Hepatocyte (in vitro differentiated cells): Measurements from ENCODE around the gene TRIP12. TPM values are rescaled to one million over a fixed set of nuclear protein-coding genes. Genes with fewer than 3 reads are reported as not detected.

ENCODE experiments used
- DNase-seq: peaks from one replicate; pipeline ENCODE4 v3.0.0-alpha.2; 2016; ENCODE audit warnings: low spot score
- H2AFZ ChIP-seq: fragments of 200-600 bp; sonication (generic); 2 replicates; pipeline ENCODE4 v1.6.0; 2016; ENCODE audit warnings: antibody characterized with exemption, mild to moderate bottlenecking
- H3K27ac ChIP-seq: fragments of 200-600 bp; sonication (generic); 2 replicates; pipeline ENCODE4 v1.5.1; 2016; ENCODE audit warnings: mild to moderate bottlenecking
- H3K27me3 ChIP-seq: fragments of 200-600 bp; sonication (generic); 2 replicates; pipeline ENCODE4 v1.6.1; 2016
- H3K36me3 ChIP-seq: fragments of 200-600 bp; sonication (generic); replicated peaks from 2 replicates; pipeline ENCODE4 v1.5.1; 2016; ENCODE audit warnings: low read depth; ENCODE audit not compliant: insufficient read depth
- H3K4me1 ChIP-seq: fragments of 200-600 bp; sonication (generic); 2 replicates; pipeline ENCODE4 v1.5.1; 2016; ENCODE audit warnings: mild to moderate bottlenecking, moderate library complexity; ENCODE audit not compliant: insufficient read depth
- H3K4me2 ChIP-seq: fragments of 200-600 bp; sonication (generic); 2 replicates; pipeline ENCODE4 v1.6.0; 2016
- H3K4me3 ChIP-seq: fragments of 200-600 bp; sonication (generic); 2 replicates; pipeline ENCODE4 v1.5.1; 2016; ENCODE audit warnings: mild to moderate bottlenecking
- H3K79me2 ChIP-seq: fragments of 200-600 bp; sonication (generic); 2 replicates; pipeline ENCODE4 v1.6.0; 2017; ENCODE audit warnings: mild to moderate bottlenecking
- H3K9me2 ChIP-seq: fragments of 200-600 bp; sonication (generic); replicated peaks from 2 replicates; pipeline ENCODE4 v1.6.0; 2017; ENCODE audit warnings: mild to moderate bottlenecking; ENCODE audit not compliant: insufficient read depth
- H3K9me3 ChIP-seq: fragments of 200-600 bp; sonication (generic); 2 replicates; pipeline ENCODE4 v1.5.1; 2016; ENCODE audit warnings: low read depth, mild to moderate bottlenecking
- H4K20me1 ChIP-seq: fragments of 200-600 bp; sonication (generic); 2 replicates; pipeline ENCODE4 v1.6.0; 2016; ENCODE audit warnings: mild to moderate bottlenecking; ENCODE audit not compliant: insufficient read depth, poor library complexity, severe bottlenecking
- CTCF ChIP-seq: fragments of 200-600 bp; sonication (generic); IDR thresholded peaks from 2 replicates; pipeline ENCODE4 v1.5.1; 2016; ENCODE audit warnings: antibody characterized with exemption, mild to moderate bottlenecking; ENCODE audit not compliant: poor library complexity
- EZH2 ChIP-seq: fragments of 200-600 bp; sonication (generic); IDR thresholded peaks from 2 replicates; pipeline ENCODE4 v1.6.1; 2016; ENCODE audit warnings: antibody characterized with exemption, mild to moderate bottlenecking, borderline replicate concordance
- EZH2phosphoT487 ChIP-seq: fragments of 200-600 bp; sonication (generic); IDR thresholded peaks from one replicate; pipeline ENCODE4 v1.6.1; 2018; ENCODE audit warnings: antibody characterized with exemption, mild to moderate bottlenecking, low read depth, moderate library complexity; ENCODE audit not compliant: unreplicated experiment, severe bottlenecking
- WGBS: methylation state at CpG from one replicate; pipeline ENCODE4 v1.1.6; 2016; ENCODE audit warnings: low lambda C conversion rate; ENCODE audit errors: missing lambda C conversion rate; 5-methylcytosine and 5-hydroxymethylcytosine counted together
- polyA plus RNA-seq: library from polyadenylated mRNA; unstranded; fragments of >200 nt; fragmentation: Nextera tagmentation; extraction: Ambion mirVana; gene quantifications from 2 replicates; pipeline ENCODE4 v1.2.1, GENCODE V29; 2016
- total RNA-seq: library from RNA; depleted of rRNA; stranded (reverse); fragments of >200 nt; gene quantifications from 2 replicates; pipeline ENCODE4 v1.2.3, GENCODE V29; 2014

TRIP12 gene
- total and polyA plus RNA-seq, 2 experiments from 2014 or later, result 40.7 to 136 TPM

GRCh38 chr2:229860334-229860733 is 61.5 kb downstream of the TRIP12 start:
- no peaks in the 10 kb centered on the region for H3K36me3 ChIP-seq
- H3K4me3 ChIP-seq, result no peak overlapping the region
- peaks cover 78% of the 10 kb centered on the region for H3K79me2 ChIP-seq
- peaks cover 34% of the 10 kb centered on the region for H4K20me1 ChIP-seq
- DNase-seq, result no peak
- WGBS, result 96% methylated on average over 1 of the region's 1 CpG
- no peak for TF ChIP-seq CTCF
- no peak for TF ChIP-seq EZH2phosphoT487
- TF ChIP-seq EZH2, result no peak
- H3K27ac ChIP-seq, result no peak overlapping the region
- no peaks in the 10 kb centered on the region for H3K9me2 ChIP-seq
- no peak overlapping the region for H3K4me2 ChIP-seq
- H3K27me3 ChIP-seq, result no peaks in the 10 kb centered on the region
- H3K4me1 ChIP-seq, result no peaks in the 10 kb centered on the region
- no peaks in the 10 kb centered on the region for H3K9me3 ChIP-seq
- no peak overlapping the region for H2AFZ ChIP-seq

DNA sequence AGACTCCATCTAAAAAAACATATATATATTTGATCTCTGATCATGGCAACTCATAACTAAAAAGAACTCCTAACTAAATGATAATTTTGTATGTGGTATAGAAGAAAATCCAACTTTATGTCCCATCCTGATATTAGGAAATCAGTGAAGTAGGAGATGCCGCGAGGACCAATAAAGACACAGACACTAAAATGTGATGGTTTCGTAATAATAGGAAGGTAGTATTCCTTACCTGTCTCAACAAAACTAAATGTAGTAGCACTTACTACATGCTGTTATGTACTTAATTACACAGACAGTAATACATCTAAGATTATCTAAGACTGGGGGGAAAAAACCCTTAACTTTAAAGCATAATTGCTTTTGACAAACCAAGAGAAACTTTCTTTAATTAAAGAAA is 63.5 kb downstream of the TRIP12 start:
- 98% methylated on average over 3 of the region's 3 CpGs for WGBS
- Histone ChIP-seq H3K27ac (no peak overlapping the region), H3K79me2 (peaks cover 78% of the 10 kb centered on the region), H4K20me1 (peaks cover 29% of the 10 kb centered on the region), H3K36me3 (no peaks in the 10 kb centered on the region), H3K9me3 (no peaks in the 10 kb centered on the region), H3K4me1 (no peaks in the 10 kb centered on the region), H2AFZ (no peak overlapping the region), H3K4me3 (no peak overlapping the region), H3K27me3 (no peaks in the 10 kb centered on the region), H3K4me2 (no peak overlapping the region), H3K9me2 (no peaks in the 10 kb centered on the region)
- no peak for TF ChIP-seq CTCF
- TF ChIP-seq EZH2phosphoT487, result no peak
- TF ChIP-seq EZH2, result no peak
- DNase-seq, result no peak

GRCh38 chr2:229857634-229858033 is 64.2 kb downstream of the TRIP12 start:
- 100% methylated on average over 1 of the region's 1 CpG for WGBS
- Histone ChIP-seq H3K4me3 (no peak overlapping the region), H3K4me2 (no peak overlapping the region), H3K4me1 (no peaks in the 10 kb centered on the region), H3K36me3 (no peaks in the 10 kb centered on the region), H4K20me1 (peaks cover 30% of the 10 kb centered on the region), H3K9me3 (no peaks in the 10 kb centered on the region), H3K79me2 (peaks cover 78% of the 10 kb centered on the region), H3K9me2 (no peaks in the 10 kb centered on the region), H2AFZ (no peak overlapping the region), H3K27ac (no peak overlapping the region), H3K27me3 (no peaks in the 10 kb centered on the region)
- no peak for DNase-seq
- no peak for TF ChIP-seq EZH2
- no peak for TF ChIP-seq EZH2phosphoT487
- TF ChIP-seq CTCF, result no peak

DNA sequence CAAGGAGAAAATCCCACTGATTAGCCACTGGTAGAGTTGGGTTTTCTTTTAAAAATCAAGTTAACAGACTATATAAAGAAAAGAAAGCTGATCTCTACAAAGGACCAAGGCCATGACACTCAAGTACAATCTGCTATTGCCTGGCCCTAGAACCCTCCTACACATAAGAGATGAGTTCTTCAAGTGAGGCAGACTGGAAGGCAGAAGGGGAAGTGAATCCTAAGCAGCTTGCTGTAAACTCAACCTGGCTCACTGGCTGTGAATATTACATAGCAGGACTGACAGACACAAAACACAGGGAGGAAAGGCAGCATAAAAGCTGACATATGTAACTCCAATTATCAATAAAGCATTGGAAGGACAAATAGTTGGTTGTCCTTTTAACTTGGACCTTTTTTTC is 65.4 kb downstream of the TRIP12 start:
- H3K4me3 ChIP-seq, result no peak overlapping the region
- no peaks in the 10 kb centered on the region for H3K4me1 ChIP-seq
- H2AFZ ChIP-seq, result no peak overlapping the region
- DNase-seq, result no peak
- no peak overlapping the region for H3K27ac ChIP-seq
- H3K9me2 ChIP-seq, result no peaks in the 10 kb centered on the region
- H3K79me2 ChIP-seq, result peaks cover 77% of the 10 kb centered on the region
- no peak overlapping the region for H3K4me2 ChIP-seq
- H3K36me3 ChIP-seq, result no peaks in the 10 kb centered on the region
- peaks cover 28% of the 10 kb centered on the region for H4K20me1 ChIP-seq
- H3K9me3 ChIP-seq, result no peaks in the 10 kb centered on the region
- no peaks in the 10 kb centered on the region for H3K27me3 ChIP-seq
- TF ChIP-seq EZH2 (no peak), EZH2phosphoT487 (no peak), CTCF (no peak)
